ENCODE results near the gene BCAP29. TPM values are rescaled to one million over a fixed set of nuclear protein-coding genes. Genes with fewer than 3 reads are reported as not detected.

Gene BCAP29
- total RNA-seq, 2 donors from 2014 or later = 39.5 to 46.0 TPM

GRCh38 chr7:107610323-107610722 lies 30.3 kb downstream of the BCAP29 start:
- Histone ChIP-seq H3K4me3 (ENCODE audit: low read length) (no peak overlapping the region), H3K27ac (ENCODE audit: low read depth, low read length) (no peak overlapping the region), H3K4me1 (ENCODE audit: control insufficient read depth, insufficient read depth, low read length) (no peaks in the 10 kb centered on the region), H3K36me3 (ENCODE audit: control insufficient read depth, insufficient read depth, low read length) (peaks cover 23% of the 10 kb centered on the region), H3K9me3 (ENCODE audit: control insufficient read depth, low read length) (no peaks in the 10 kb centered on the region), H3K9ac (ENCODE audit: extremely low read depth, low read length, poor library complexity, severe bottlenecking) (no peak overlapping the region), H3K27me3 (ENCODE audit: control insufficient read depth, insufficient read depth, low read length, poor library complexity, severe bottlenecking) (no peaks in the 10 kb centered on the region)
- Mint-ChIP-seq H3K36me3 (ENCODE audit: low read depth) (peaks cover 15% of the 10 kb centered on the region), H3K27me3 (ENCODE audit: insufficient read depth) (no peaks in the 10 kb centered on the region), H3K27ac (no peak overlapping the region), H3K4me1 (peaks cover 3% of the 10 kb centered on the region), H3K9me3 (no peaks in the 10 kb centered on the region), H3K4me3 (no peak overlapping the region)
- WGBS, 2 experiments (ENCODE audit: insufficient coverage in 1 of 2, insufficient read length in 1 of 2) = 100% methylated on average over 1 of the region's 1 CpG; no CpG with 5 or more reads in 1 of the 2 experiments
- TF ChIP-seq CTCF (conservative IDR thresholded peaks at IDR 0.05) = no peak
- DNase-seq = no peak

GRCh38 chr7:107613439-107613838 lies 33.4 kb downstream of the BCAP29 start:
- Mint-ChIP-seq H3K9me3 (no peaks in the 10 kb centered on the region), H3K4me3 (no peak overlapping the region), H3K27me3 (ENCODE audit: insufficient read depth) (no peaks in the 10 kb centered on the region), H3K27ac (no peak overlapping the region), H3K36me3 (ENCODE audit: low read depth) (peaks cover 25% of the 10 kb centered on the region), H3K4me1 (peaks cover 3% of the 10 kb centered on the region)
- Histone ChIP-seq H3K4me3 (ENCODE audit: low read length) (no peak overlapping the region), H3K27me3 (ENCODE audit: control insufficient read depth, insufficient read depth, low read length, poor library complexity, severe bottlenecking) (no peaks in the 10 kb centered on the region), H3K4me1 (ENCODE audit: control insufficient read depth, insufficient read depth, low read length) (no peaks in the 10 kb centered on the region), H3K27ac (ENCODE audit: low read depth, low read length) (no peak overlapping the region), H3K9me3 (ENCODE audit: control insufficient read depth, low read length) (no peaks in the 10 kb centered on the region), H3K36me3 (ENCODE audit: control insufficient read depth, insufficient read depth, low read length) (peaks cover 39% of the 10 kb centered on the region), H3K9ac (ENCODE audit: extremely low read depth, low read length, poor library complexity, severe bottlenecking) (no peak overlapping the region)
- WGBS, 2 experiments (ENCODE audit: insufficient coverage in 1 of 2, insufficient read length in 1 of 2) = 83 to 100% methylated on average over 1 of the region's 1 CpG
- no peak for TF ChIP-seq CTCF (conservative IDR thresholded peaks at IDR 0.05)
- DNase-seq = no peak

- no peak overlapping the region for H3K4me3 Mint-ChIP-seq
- no peak overlapping the region for H3K9ac ChIP-seq (ENCODE audit: extremely low read depth, low read length, poor library complexity, severe bottlenecking)
- no peak overlapping the region for H3K4me3 ChIP-seq (ENCODE audit: low read length)
- no peaks in the 10 kb centered on the region for H3K9me3 Mint-ChIP-seq
- no peaks in the 10 kb centered on the region for H3K27me3 ChIP-seq (ENCODE audit: control insufficient read depth, insufficient read depth, low read length, poor library complexity, severe bottlenecking)
- no peaks in the 10 kb centered on the region for H3K27me3 Mint-ChIP-seq (ENCODE audit: insufficient read depth)
- peaks cover 44% of the 10 kb centered on the region for H3K36me3 ChIP-seq (ENCODE audit: control insufficient read depth, insufficient read depth, low read length)
- H3K27ac Mint-ChIP-seq = no peak overlapping the region
- no peak overlapping the region for H3K27ac ChIP-seq (ENCODE audit: low read depth, low read length)
- H3K4me1 ChIP-seq (ENCODE audit: control insufficient read depth, insufficient read depth, low read length) = no peaks in the 10 kb centered on the region
- no peaks in the 10 kb centered on the region for H3K9me3 ChIP-seq (ENCODE audit: control insufficient read depth, low read length)
- DNase-seq = no peak
- peaks cover 3% of the 10 kb centered on the region for H3K4me1 Mint-ChIP-seq
- TF ChIP-seq CTCF (conservative IDR thresholded peaks at IDR 0.05) = no peak
- peaks cover 25% of the 10 kb centered on the region for H3K36me3 Mint-ChIP-seq (ENCODE audit: low read depth)
These were observed 33.9 kb downstream of the BCAP29 start for GRCh38 chr7:107613948-107614347.
